H1 (cell line): ENCODE results near the gene IL32. TPM values are rescaled to one million over a fixed set of nuclear protein-coding genes. Genes with fewer than 3 reads are reported as not detected.
"Not testable (repeated sequence)": the region's sequence is repeated elsewhere in the genome, so short reads cannot be mapped to it uniquely, and the experiment has no call there.

Experiments used
- CTCF ChIA-PET: fragments of 300-600 bp; sonication (Branson Sonifier 250); formaldehyde crosslinking; loops from one replicate; lab custom pipeline; 2021; ENCODE audit not compliant: partially characterized antibody; lab: Charles Lee
- POLR2A ChIA-PET: fragments of 300-600 bp; sonication (Branson Sonifier 250); formaldehyde crosslinking; loops from one replicate; lab custom pipeline; 2021; ENCODE audit warnings: inconsistent platforms; ENCODE audit not compliant: partially characterized antibody; lab: Charles Lee
- DNase-seq, 2 experiments: peaks; one replicate each; pipeline versions ENCODE4 v3.0.0 to v3.0.0-alpha.2; 2010 to 2022; ENCODE audit warnings: low spot score in 2 of 2, low read depth in 1 of 2, mixed read lengths in 1 of 2
- FAIRE-seq: peaks from 2 replicates; lab custom pipeline; 2011; peaks lifted over from hg19 to GRCh38; lab: Jason Lieb, UNC
- H2AFZ ChIP-seq: 2 replicates; pipeline ENCODE4 v1.8.1; 2012; ENCODE audit warnings: low read length, inconsistent platforms
- H2AK5ac ChIP-seq: 2 replicates; pipeline ENCODE4 v1.6.1; 2013; ENCODE audit warnings: low read depth, low read length
- H2BK120ac ChIP-seq: replicated peaks from 2 replicates; pipeline ENCODE3; 2013; ENCODE audit warnings: low read depth, low read length, inconsistent platforms
- H2BK12ac ChIP-seq: 2 replicates; pipeline ENCODE4 v1.6.1; 2013; ENCODE audit warnings: low read depth, low read length
- H2BK15ac ChIP-seq: 2 replicates; pipeline ENCODE4 v1.6.1; 2013; ENCODE audit warnings: low read length
- H2BK20ac ChIP-seq: 2 replicates; pipeline ENCODE4 v1.6.1; 2013; ENCODE audit warnings: low read length
- H2BK5ac ChIP-seq: 2 replicates; pipeline ENCODE4 v1.6.1; 2013; ENCODE audit warnings: low read depth, low read length
- H3K14ac ChIP-seq: 2 replicates; pipeline ENCODE4 v1.6.1; 2013; ENCODE audit warnings: inconsistent platforms; ENCODE audit not compliant: insufficient read length
- H3K18ac ChIP-seq: 2 replicates; pipeline ENCODE4 v1.6.1; 2013; ENCODE audit warnings: low read length; ENCODE audit errors: extremely low read depth
- H3K23ac ChIP-seq: 2 replicates; pipeline ENCODE4 v1.6.1; 2013; ENCODE audit warnings: inconsistent platforms; ENCODE audit not compliant: insufficient read length
- H3K23me2 ChIP-seq: 2 replicates; pipeline ENCODE4 v1.6.1; 2013; ENCODE audit warnings: low read depth, low read length
- H3K27ac ChIP-seq: 2 replicates; pipeline ENCODE4 v1.6.1; 2011; ENCODE audit warnings: low read depth, low read length, inconsistent platforms
- H3K27me3 ChIP-seq, 4 experiments: replicated peaks in 1 of 4; 1 replicate in 1 of 4; 2 replicates in 3 of 4; pipeline versions ENCODE4 v1.6.1 to v1.8.1; 2011 to 2013; ENCODE audit warnings: low read length in 3 of 4, mild to moderate bottlenecking in 3 of 4, inconsistent platforms in 2 of 4, mixed read lengths in 2 of 4, moderate library complexity in 1 of 4; ENCODE audit not compliant: control insufficient read depth in 3 of 4, insufficient read depth in 3 of 4; ENCODE audit errors: extremely low read depth in 1 of 4
- H3K36me3 ChIP-seq, 4 experiments: 2 replicates each; pipeline versions ENCODE4 v1.6.1 to v1.8.1; 2011 to 2013; ENCODE audit warnings: mild to moderate bottlenecking in 4 of 4, low read length in 3 of 4, moderate library complexity in 2 of 4, control low read depth in 1 of 4, inconsistent platforms in 1 of 4; ENCODE audit not compliant: insufficient read depth in 4 of 4, control insufficient read depth in 2 of 4
- H3K4ac ChIP-seq: replicated peaks from 2 replicates; pipeline ENCODE3; 2013; ENCODE audit warnings: low read length, low read depth, mixed read lengths, inconsistent platforms; ENCODE audit not compliant: insufficient read length
- H3K4me1 ChIP-seq, 4 experiments: replicated peaks in 1 of 4; 1 replicate in 1 of 4; 2 replicates in 3 of 4; pipeline versions ENCODE4 v1.6.1 to v1.8.1; 2011 to 2013; ENCODE audit warnings: low read length in 3 of 4, inconsistent platforms in 2 of 4, mixed read lengths in 1 of 4; ENCODE audit not compliant: insufficient read depth in 4 of 4, control insufficient read depth in 3 of 4
- H3K4me2 ChIP-seq, 2 experiments: 2 replicates each; pipeline versions ENCODE4 v1.6.1 to v1.8.1; 2011 to 2013; ENCODE audit warnings: low read depth in 2 of 2, low read length in 2 of 2, control low read depth in 1 of 2, inconsistent platforms in 1 of 2, mild to moderate bottlenecking in 1 of 2; ENCODE audit not compliant: insufficient read depth in 1 of 2
- H3K4me3 ChIP-seq, 4 experiments: fragments of 200-600, 300-600 bp in 1 of 4; sonication (generic), shearing (Covaris generic), sonication (Bioruptor Twin) in 1 of 4; 2 replicates each; pipeline versions ENCODE4 v1.5.1 to v1.8.1; 2011 to 2016; ENCODE audit warnings: low read length in 4 of 4, low read depth in 3 of 4, control low read depth in 2 of 4, inconsistent platforms in 2 of 4, mild to moderate bottlenecking in 2 of 4, mixed read lengths in 1 of 4, moderate library complexity in 1 of 4; ENCODE audit not compliant: insufficient read depth in 2 of 4; ENCODE audit errors: extremely low read depth in 1 of 4
- H3K56ac ChIP-seq: replicated peaks from 2 replicates; pipeline ENCODE3; 2013; ENCODE audit warnings: low read depth, mild to moderate bottlenecking, mixed read lengths, low read length, inconsistent platforms; ENCODE audit not compliant: insufficient read length
- H3K79me1 ChIP-seq: 2 replicates; pipeline ENCODE4 v1.6.1; 2013; ENCODE audit warnings: low read depth, low read length, control low read depth
- H3K79me2 ChIP-seq, 2 experiments: 2 replicates each; pipeline versions ENCODE4 v1.6.1 to v1.8.1; 2012 to 2013; ENCODE audit warnings: low read length in 2 of 2, mild to moderate bottlenecking in 2 of 2, inconsistent platforms in 1 of 2; ENCODE audit not compliant: insufficient read depth in 2 of 2, control insufficient read depth in 1 of 2
- H3K9ac ChIP-seq, 4 experiments: replicated peaks in 1 of 4; 1 replicate in 1 of 4; 2 replicates in 3 of 4; pipeline versions ENCODE4 v1.6.1 to v1.8.1; 2011 to 2013; ENCODE audit warnings: low read depth in 3 of 4, low read length in 3 of 4, control low read depth in 2 of 4, mild to moderate bottlenecking in 2 of 4, moderate library complexity in 2 of 4, inconsistent platforms in 1 of 4; ENCODE audit errors: extremely low read depth in 1 of 4
- H3K9me3 ChIP-seq, 2 experiments: 2 replicates each; pipeline versions ENCODE4 v1.6.1 to v1.8.1; 2012 to 2013; ENCODE audit warnings: mild to moderate bottlenecking in 2 of 2, moderate library complexity in 2 of 2, control low read depth in 1 of 2, inconsistent platforms in 1 of 2, low read depth in 1 of 2, low read length in 1 of 2, mixed read lengths in 1 of 2; ENCODE audit not compliant: insufficient read depth in 2 of 2
- H4K20me1 ChIP-seq, 2 experiments: replicated peaks in 1 of 2; 2 replicates each; pipeline versions ENCODE3 to v1.8.1; 2011 to 2013; ENCODE audit warnings: inconsistent platforms in 2 of 2, low read length in 2 of 2, mild to moderate bottlenecking in 1 of 2; ENCODE audit not compliant: insufficient read depth in 2 of 2, control insufficient read depth in 1 of 2
- H4K5ac ChIP-seq: 2 replicates; pipeline ENCODE4 v1.6.1; 2013; ENCODE audit warnings: low read length, low read depth, mixed read lengths, inconsistent platforms; ENCODE audit not compliant: insufficient read length
- H4K8ac ChIP-seq: 2 replicates; pipeline ENCODE4 v1.8.0; 2013; ENCODE audit warnings: mild to moderate bottlenecking, moderate library complexity, low read length, inconsistent platforms; ENCODE audit not compliant: insufficient read depth; ENCODE audit errors: extremely low read depth
- H4K91ac ChIP-seq: replicated peaks from 2 replicates; pipeline ENCODE3; 2013; ENCODE audit warnings: low read length, mixed read lengths, inconsistent platforms; ENCODE audit not compliant: insufficient read length
- WGBS, 2 experiments: shearing (Covaris generic) in 1 of 2; methylation state at CpG; one replicate each; pipeline versions ENCODE4 v1.1.6 to v1.1.7; 2013 to 2015; ENCODE audit warnings: low lambda C conversion rate in 2 of 2, mixed read lengths in 2 of 2, inconsistent platforms in 1 of 2, low coverage in 1 of 2, missing lambda C conversion rate in 1 of 2; ENCODE audit not compliant: insufficient replicate concordance in 2 of 2, insufficient coverage in 1 of 2, insufficient read length in 1 of 2; ENCODE audit errors: extremely low coverage in 1 of 2, missing lambda C conversion rate in 1 of 2; 5-methylcytosine and 5-hydroxymethylcytosine counted together
- polyA plus RNA-seq, 7 experiments: library from polyadenylated mRNA; depleted of rRNA in 3 of 7; stranded (reverse) in 5 of 7; unstranded in 2 of 7; fragments of >200 nt in 5 of 7; fragments of 200-250 nt in 2 of 7; gene quantifications; 1 replicate in 5 of 7; 2 replicates in 1 of 7; 4 replicates in 1 of 7; pipeline versions ENCODE4 v1.2.1 to v1.2.3, GENCODE V29; 2011 to 2013; ENCODE audit warnings: missing spikeins in 2 of 7, mixed read lengths in 2 of 7
- total RNA-seq: library from RNA; stranded (reverse); fragmentation: NEBNext Ultra II Directional; extraction: Animal tissue kit (Norgen Biotek cat#: 25700); gene quantifications from 2 replicates; pipeline ENCODE4 v1.2.1, GENCODE V29; 2021

Gene IL32
- total and polyA plus RNA-seq, 2 of the 8 experiments (the other 6 are each of a cell fraction or from before 2014, with no cell fraction given), result 2.7 to 5.0 TPM

GRCh38 chr16:3072576-3073263 lies 7.3 kb downstream of the IL32 start:
- not testable (repeated sequence) for H4K91ac ChIP-seq, H3K56ac ChIP-seq, H2AFZ ChIP-seq, H3K4me1 ChIP-seq, H2BK15ac ChIP-seq, H3K4me2 ChIP-seq, H3K36me3 ChIP-seq, H3K27me3 ChIP-seq, H3K27ac ChIP-seq, H3K79me2 ChIP-seq, H2BK120ac ChIP-seq, H4K5ac ChIP-seq, H3K4me3 ChIP-seq, H3K18ac ChIP-seq, H2BK20ac ChIP-seq, H3K14ac ChIP-seq, H3K4ac ChIP-seq, H3K9me3 ChIP-seq, H3K9ac ChIP-seq, H3K23me2 ChIP-seq, FAIRE-seq, H3K79me1 ChIP-seq, H3K23ac ChIP-seq, H4K8ac ChIP-seq, H2BK5ac ChIP-seq, H2BK12ac ChIP-seq, H4K20me1 ChIP-seq, DNase-seq, H2AK5ac ChIP-seq
- WGBS, 2 experiments, result 79% methylated on average over 7 of the region's 18 CpGs; no CpG with 5 or more reads in 1 of the 2 experiments
- CTCF ChIA-PET, result interaction anchor here (0.6 to 2.0 kb wide), 4 partner anchors 14 to 602 kb away, joined by 3 to 9 read pairs (median 6); no protein-coding TSS in a partner anchor
- POLR2A ChIA-PET, result interaction anchor here (1.2 to 6.6 kb wide), 2 partner anchors 15 to 18 kb away, joined by 3 to 86 read pairs; no protein-coding TSS in a partner anchor
